Endothelial cell of umbilical vein (primary cell): ENCODE results near the gene PRKCZ. TPM values are rescaled to one million over a fixed set of nuclear protein-coding genes. Genes with fewer than 3 reads are reported as not detected.

Experiments
- BruUV-seq: library from RNA; stranded (reverse); fragments of 400-500 nt; replicated peaks from 2 replicates; lab custom pipeline; 2021; lab: Mats Ljungman, UMichigan
- CTCF ChIA-PET: fragments of 300-600, 350-600 bp; sonication (Branson Sonifier 250); formaldehyde crosslinking; loops from one replicate; lab custom pipeline; 2021; ENCODE audit warnings: antibody characterized with exemption, inconsistent platforms; lab: Charles Lee
- POLR2A ChIA-PET: fragments of 300-600, 350-600 bp; sonication (Branson Sonifier 250); formaldehyde crosslinking; loops from one replicate; lab custom pipeline; 2021; ENCODE audit warnings: antibody characterized with exemption, inconsistent platforms; lab: Charles Lee
- DNase-seq: peaks from one replicate; pipeline ENCODE4 v3.0.0-alpha.2; 2011; ENCODE audit warnings: low read depth, low spot score
- FAIRE-seq: peaks from 2 replicates; lab custom pipeline; 2011; peaks lifted over from hg19 to GRCh38; lab: Jason Lieb, UNC
- H2AFZ ChIP-seq: 2 replicates; pipeline ENCODE4 v1.6.0; 2012; ENCODE audit warnings: low read depth, low read length, control low read depth, inconsistent platforms
- H3K27ac ChIP-seq: 2 replicates; pipeline ENCODE4 v1.5.1; 2011; ENCODE audit warnings: low read depth, mild to moderate bottlenecking, control low read depth, low read length, moderate library complexity; ENCODE audit not compliant: insufficient read depth
- H3K27me3 ChIP-seq, 2 experiments: 2 replicates each; pipeline versions ENCODE4 v1.6.0 to v1.6.1; 2011; ENCODE audit warnings: low read length in 2 of 2, mixed read lengths in 1 of 2; ENCODE audit not compliant: control insufficient read depth in 2 of 2, insufficient read depth in 2 of 2
- H3K36me3 ChIP-seq, 2 experiments: 2 replicates in 1 of 2; 3 replicates in 1 of 2; pipeline ENCODE4 v1.5.1; 2011; ENCODE audit warnings: low read length in 2 of 2, mild to moderate bottlenecking in 1 of 2, moderate library complexity in 1 of 2; ENCODE audit not compliant: control insufficient read depth in 2 of 2, insufficient read depth in 2 of 2; ENCODE audit errors: extremely low read depth in 1 of 2
- H3K4me1 ChIP-seq: 3 replicates; pipeline ENCODE4 v1.5.1; 2011; ENCODE audit warnings: mild to moderate bottlenecking, low read length; ENCODE audit not compliant: control insufficient read depth, insufficient read depth; ENCODE audit errors: extremely low read depth
- H3K4me2 ChIP-seq: 2 replicates; pipeline ENCODE4 v1.6.1; 2011; ENCODE audit warnings: low read length, control low read depth, mixed read lengths; ENCODE audit not compliant: insufficient read depth
- H3K4me3 ChIP-seq, 3 experiments: fragments of 200-600 bp in 1 of 3; sonication (generic), shearing (Covaris generic) in 1 of 3; replicated peaks in 1 of 3; 2 replicates each; pipeline ENCODE4 v1.5.1; 2011 to 2016; ENCODE audit warnings: control low read depth in 3 of 3, low read length in 3 of 3, mild to moderate bottlenecking in 2 of 3, inconsistent platforms in 1 of 3, low read depth in 1 of 3, moderate library complexity in 1 of 3; ENCODE audit not compliant: insufficient read depth in 1 of 3
- H3K79me2 ChIP-seq: 2 replicates; pipeline ENCODE4 v1.6.0; 2012; ENCODE audit warnings: low read length, inconsistent platforms; ENCODE audit not compliant: control insufficient read depth, insufficient read depth
- H3K9ac ChIP-seq: replicated peaks from 2 replicates; pipeline ENCODE3; 2011; ENCODE audit warnings: low read length, control low read depth; ENCODE audit not compliant: insufficient read depth; ENCODE audit errors: extremely low read depth
- H3K9me1 ChIP-seq: replicated peaks from 3 replicates; pipeline ENCODE4 v1.6.0; 2011; ENCODE audit warnings: mild to moderate bottlenecking, low read length; ENCODE audit not compliant: control insufficient read depth, insufficient read depth; ENCODE audit errors: extremely low read depth
- H3K9me3 ChIP-seq: replicated peaks from 2 replicates; pipeline ENCODE4 v1.5.1; 2012; ENCODE audit warnings: low read length, inconsistent platforms; ENCODE audit not compliant: control insufficient read depth, insufficient read depth
- H4K20me1 ChIP-seq: replicated peaks from 2 replicates; pipeline ENCODE3; 2011; ENCODE audit warnings: mild to moderate bottlenecking, low read length; ENCODE audit not compliant: control insufficient read depth, insufficient read depth; ENCODE audit errors: extremely low read depth
- EZH2 ChIP-seq: IDR thresholded peaks from 2 replicates; pipeline ENCODE4 v1.6.1; 2012; ENCODE audit warnings: borderline replicate concordance, low read depth, mild to moderate bottlenecking, moderate library complexity, low read length, inconsistent platforms; ENCODE audit not compliant: severe bottlenecking
- FOS ChIP-seq: IDR thresholded peaks from 2 replicates; pipeline ENCODE4 v1.6.1; 2011; ENCODE audit warnings: mild to moderate bottlenecking, low read length, moderate library complexity, borderline replicate concordance; ENCODE audit not compliant: insufficient read depth
- GATA2 ChIP-seq: IDR thresholded peaks from 2 replicates; pipeline ENCODE4 v1.7.0; 2011; ENCODE audit warnings: low read depth, mild to moderate bottlenecking, moderate library complexity, mixed read lengths, low read length; ENCODE audit not compliant: insufficient read length, insufficient read depth
- JUN ChIP-seq: IDR thresholded peaks from 2 replicates; pipeline ENCODE4 v1.6.1; 2011; ENCODE audit warnings: borderline replicate concordance, low read depth; ENCODE audit not compliant: insufficient read length, insufficient read depth
- MYC ChIP-seq: IDR thresholded peaks from one replicate; pipeline ENCODE4 v1.6.1; 2011; ENCODE audit warnings: mild to moderate bottlenecking, low read depth, low read length
- POLR2A ChIP-seq: IDR thresholded peaks from 2 replicates; pipeline ENCODE4 v1.6.1; 2012; ENCODE audit warnings: low read depth, mild to moderate bottlenecking, control low read depth, low read length
- POLR2AphosphoS5 ChIP-seq: IDR thresholded peaks from 2 replicates; pipeline ENCODE4 v1.6.1; 2012; ENCODE audit warnings: low read depth, mild to moderate bottlenecking, control low read depth, low read length, moderate library complexity; ENCODE audit not compliant: insufficient read depth
- dilution Hi-C: fragments of 300-500 bp; cut with MboI; formaldehyde crosslinking; loops from one replicate; pipeline ENCODE4 v1.15.0; 2019; ENCODE audit warnings: low sequenced_read_pairs; ENCODE audit not compliant: extremely low pct_ligation_motif_present
- intact Hi-C: fragments of 100-400 bp; cut with micrococcal nuclease; formaldehyde crosslinking; loops from one replicate; pipeline ENCODE4 v1.10.0; 2022
- polyA plus RNA-seq, 4 experiments: library from polyadenylated mRNA; depleted of rRNA in 3 of 4; stranded (reverse) in 3 of 4; unstranded in 1 of 4; fragments of >200 nt; gene quantifications; 2 replicates each; pipeline versions ENCODE4 v1.2.1 to v1.2.3, GENCODE V29; 2011 to 2012; ENCODE audit warnings: missing spikeins in 1 of 4
- total RNA-seq: library from RNA; stranded (reverse); gene quantifications from 2 replicates; pipeline ENCODE4 v1.2.3, GENCODE V29; 2021
- TF ChIP-seq, protein P1 (sequence below): IDR thresholded peaks from 2 replicates; pipeline ENCODE4 v1.6.1; 2011; ENCODE audit not compliant: insufficient read depth, insufficient read length
- TF ChIP-seq, protein P2 (sequence below), 2 donors: IDR thresholded peaks; 1 replicate in 1 of 2; 2 replicates in 1 of 2; pipeline ENCODE4 v1.5.1; 2011; ENCODE audit warnings: low read length in 2 of 2, mild to moderate bottlenecking in 2 of 2, moderate library complexity in 2 of 2, control low read depth in 1 of 2, inconsistent platforms in 1 of 2, low read depth in 1 of 2; ENCODE audit not compliant: insufficient read depth in 1 of 2; ENCODE audit errors: extremely low read depth in 1 of 2

Gene PRKCZ
- total and polyA plus RNA-seq, 2 donors (not counting 3 experiments of a cell fraction or from before 2014, with no cell fraction given) = 0.22 to 1.7 TPM

DNA sequence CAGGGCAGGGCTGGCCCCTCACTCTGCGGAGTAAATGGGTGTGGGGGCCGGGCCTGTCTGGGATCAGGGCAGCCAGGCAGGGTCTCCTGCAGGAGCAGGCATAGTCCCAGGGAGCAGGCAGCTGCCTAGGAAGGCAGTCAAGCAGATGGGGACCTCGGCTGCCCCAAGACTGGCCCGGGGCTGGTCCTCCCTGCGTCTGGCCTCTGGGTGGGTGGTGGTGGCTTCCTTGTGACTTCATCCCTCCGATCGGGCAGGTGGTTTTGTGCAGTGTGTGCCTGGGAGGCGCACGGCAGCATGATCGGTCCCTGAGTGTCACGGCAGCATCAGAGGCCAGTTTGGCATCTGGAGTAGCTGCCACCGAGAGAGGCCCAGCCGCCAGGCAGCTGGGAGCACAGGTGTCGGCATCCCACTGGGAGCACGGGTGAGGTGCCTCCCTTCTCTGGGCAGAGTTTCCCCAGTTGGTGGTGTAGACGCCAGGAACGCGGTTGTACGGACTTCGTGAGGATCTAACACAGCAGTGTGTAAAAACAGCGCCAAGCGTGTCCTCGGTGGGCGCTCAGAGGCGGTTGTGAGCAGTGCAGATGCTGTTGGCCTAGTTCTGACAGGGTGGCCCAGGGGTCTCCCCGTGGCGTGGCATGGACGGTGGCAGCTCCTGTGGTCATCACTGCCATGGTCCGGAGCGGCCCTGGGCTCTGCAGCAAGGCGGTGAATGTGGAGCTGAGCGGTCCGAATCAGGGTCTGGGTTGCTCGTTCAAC, 45.9 kb downstream of the PRKCZ start:
- H3K4me3 ChIP-seq = no peak overlapping the region
- H3K9me1 ChIP-seq = no peaks in the 10 kb centered on the region
- ChIA-PET CTCF (no interaction called here), POLR2A (no interaction called here)
- no peaks in the 10 kb centered on the region for H3K79me2 ChIP-seq
- no peak overlapping the region for H2AFZ ChIP-seq
- no peaks in the 10 kb centered on the region for H3K4me1 ChIP-seq
- H3K27me3 ChIP-seq = no peaks in the 10 kb centered on the region
- no peak for DNase-seq
- intact Hi-C loops (no loop called here), dilution Hi-C loops (no loop called here)
- no TSS peak for BruUV-seq
- H3K9me3 ChIP-seq = no peaks in the 10 kb centered on the region
- H3K27ac ChIP-seq = no peak overlapping the region
- FAIRE-seq = no peak
- TF ChIP-seq POLR2A (no peak), POLR2AphosphoS5 (no peak), GATA2 (no peak), FOS (no peak), MYC (no peak), EZH2 (no peak), JUN (no peak)
- TF ChIP-seq, protein P1, sequence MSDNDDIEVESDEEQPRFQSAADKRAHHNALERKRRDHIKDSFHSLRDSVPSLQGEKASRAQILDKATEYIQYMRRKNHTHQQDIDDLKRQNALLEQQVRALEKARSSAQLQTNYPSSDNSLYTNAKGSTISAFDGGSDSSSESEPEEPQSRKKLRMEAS = no peak
- TF ChIP-seq, protein P2, sequence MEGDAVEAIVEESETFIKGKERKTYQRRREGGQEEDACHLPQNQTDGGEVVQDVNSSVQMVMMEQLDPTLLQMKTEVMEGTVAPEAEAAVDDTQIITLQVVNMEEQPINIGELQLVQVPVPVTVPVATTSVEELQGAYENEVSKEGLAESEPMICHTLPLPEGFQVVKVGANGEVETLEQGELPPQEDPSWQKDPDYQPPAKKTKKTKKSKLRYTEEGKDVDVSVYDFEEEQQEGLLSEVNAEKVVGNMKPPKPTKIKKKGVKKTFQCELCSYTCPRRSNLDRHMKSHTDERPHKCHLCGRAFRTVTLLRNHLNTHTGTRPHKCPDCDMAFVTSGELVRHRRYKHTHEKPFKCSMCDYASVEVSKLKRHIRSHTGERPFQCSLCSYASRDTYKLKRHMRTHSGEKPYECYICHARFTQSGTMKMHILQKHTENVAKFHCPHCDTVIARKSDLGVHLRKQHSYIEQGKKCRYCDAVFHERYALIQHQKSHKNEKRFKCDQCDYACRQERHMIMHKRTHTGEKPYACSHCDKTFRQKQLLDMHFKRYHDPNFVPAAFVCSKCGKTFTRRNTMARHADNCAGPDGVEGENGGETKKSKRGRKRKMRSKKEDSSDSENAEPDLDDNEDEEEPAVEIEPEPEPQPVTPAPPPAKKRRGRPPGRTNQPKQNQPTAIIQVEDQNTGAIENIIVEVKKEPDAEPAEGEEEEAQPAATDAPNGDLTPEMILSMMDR (IDR thresholded peaks at IDR 0.05; ENCODE audit: extremely low read depth in 1 of 2, insufficient read depth in 1 of 2, low read depth in 1 of 2, low read length in 2 of 2) = no peak
- no peak overlapping the region for H3K4me2 ChIP-seq
- H3K36me3 ChIP-seq = no peaks in the 10 kb centered on the region
- no peak overlapping the region for H3K9ac ChIP-seq
- H4K20me1 ChIP-seq = no peaks in the 10 kb centered on the region
